Measurements from ENCODE around the gene SUN3.
"Not testable (repeated sequence)": the region's sequence is repeated elsewhere in the genome, so short reads cannot be mapped to it uniquely, and the experiment has no call there.

DNA sequence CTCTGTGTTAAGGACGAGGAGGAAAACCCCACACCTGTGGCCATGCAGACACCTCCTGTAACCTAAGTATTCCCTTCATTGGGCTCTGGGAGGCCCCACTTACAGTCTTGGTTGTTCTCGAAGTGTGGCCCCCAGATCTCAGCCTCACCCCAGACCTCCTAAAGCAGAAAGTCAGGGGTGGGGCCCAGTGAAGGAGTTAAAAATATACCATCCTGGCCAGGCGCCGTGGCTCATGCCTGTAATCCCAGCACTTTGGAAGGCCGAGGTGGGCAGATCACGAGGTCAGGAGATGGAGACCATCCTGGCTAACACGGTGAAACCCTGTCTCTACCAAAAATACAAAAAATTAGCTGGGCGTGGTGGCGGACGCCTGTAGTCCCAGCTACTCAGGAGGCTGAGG lies 86.3 kb downstream of the SUN3 start:
- TF ChIP-seq, protein P1, sequence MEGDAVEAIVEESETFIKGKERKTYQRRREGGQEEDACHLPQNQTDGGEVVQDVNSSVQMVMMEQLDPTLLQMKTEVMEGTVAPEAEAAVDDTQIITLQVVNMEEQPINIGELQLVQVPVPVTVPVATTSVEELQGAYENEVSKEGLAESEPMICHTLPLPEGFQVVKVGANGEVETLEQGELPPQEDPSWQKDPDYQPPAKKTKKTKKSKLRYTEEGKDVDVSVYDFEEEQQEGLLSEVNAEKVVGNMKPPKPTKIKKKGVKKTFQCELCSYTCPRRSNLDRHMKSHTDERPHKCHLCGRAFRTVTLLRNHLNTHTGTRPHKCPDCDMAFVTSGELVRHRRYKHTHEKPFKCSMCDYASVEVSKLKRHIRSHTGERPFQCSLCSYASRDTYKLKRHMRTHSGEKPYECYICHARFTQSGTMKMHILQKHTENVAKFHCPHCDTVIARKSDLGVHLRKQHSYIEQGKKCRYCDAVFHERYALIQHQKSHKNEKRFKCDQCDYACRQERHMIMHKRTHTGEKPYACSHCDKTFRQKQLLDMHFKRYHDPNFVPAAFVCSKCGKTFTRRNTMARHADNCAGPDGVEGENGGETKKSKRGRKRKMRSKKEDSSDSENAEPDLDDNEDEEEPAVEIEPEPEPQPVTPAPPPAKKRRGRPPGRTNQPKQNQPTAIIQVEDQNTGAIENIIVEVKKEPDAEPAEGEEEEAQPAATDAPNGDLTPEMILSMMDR (IDR thresholded peaks at IDR 0.05) = not testable (repeated sequence)
- TF ChIP-seq POLR2AphosphoS5 (IDR thresholded peaks at IDR 0.05) = not testable (repeated sequence)
